GM18951 (cell line): ENCODE measurements around the gene SLC66A2.

Experiments used
- POLR2A ChIP-seq: IDR thresholded peaks from 4 replicates; pipeline ENCODE4 v1.6.1; 2011; ENCODE audit warnings: mild to moderate bottlenecking; ENCODE audit not compliant: insufficient read length, insufficient read depth; ENCODE audit errors: extremely low read depth
- in situ Hi-C: fragments of 300-500 bp; cut with MboI; formaldehyde crosslinking; loops from one replicate; pipeline ENCODE4 v1.12.0; 2022; ENCODE audit warnings: low sequenced_read_pairs, mixed read lengths, inconsistent platforms; ENCODE audit not compliant: unreplicated experiment

SLC66A2 gene

GRCh38 chr18:79911344-79912270 lies 39.8 kb downstream of the SLC66A2 start:
- in situ Hi-C loops = no loop called here
- no peak for TF ChIP-seq POLR2A

GRCh38 chr18:79910563-79911343 lies 40.7 kb downstream of the SLC66A2 start:
- in situ Hi-C loops = no loop called here

GRCh38 chr18:79906706-79907105 lies 44.7 kb downstream of the SLC66A2 start:
- in situ Hi-C loops = no loop called here
- no peak for TF ChIP-seq POLR2A

More at GRCh38 chr18:79910563-79911343, 40.7 kb downstream of the SLC66A2 start:
- no peak for TF ChIP-seq POLR2A

- no peak for TF ChIP-seq POLR2A
- in situ Hi-C loops = no loop called here
Observed at GRCh38 chr18:79905993-79906392, 45.5 kb downstream of the SLC66A2 start.

- TF ChIP-seq POLR2A = no peak
Observed at GRCh38 chr18:79905389-79905911, 46.0 kb downstream of the SLC66A2 start.

GRCh38 chr18:79904357-79905147 lies 46.9 kb downstream of the SLC66A2 start:
- in situ Hi-C loops = no loop called here
- no peak for TF ChIP-seq POLR2A

More at GRCh38 chr18:79905389-79905911, 46.0 kb downstream of the SLC66A2 start:
- in situ Hi-C loops = no loop called here

GRCh38 chr18:79903787-79904356 lies 47.6 kb downstream of the SLC66A2 start:
- in situ Hi-C loops = no loop called here

GRCh38 chr18:79903071-79903635 lies 48.3 kb downstream of the SLC66A2 start:
- in situ Hi-C loops = no loop called here
- TF ChIP-seq POLR2A = no peak

More at GRCh38 chr18:79903787-79904356, 47.6 kb downstream of the SLC66A2 start:
- TF ChIP-seq POLR2A = no peak

GRCh38 chr18:79902640-79903039 lies 48.8 kb downstream of the SLC66A2 start:
- in situ Hi-C loops = no loop called here
- no peak for TF ChIP-seq POLR2A

- in situ Hi-C loops = no loop called here
Observed at GRCh38 chr18:79902075-79902474, 49.4 kb downstream of the SLC66A2 start.

GRCh38 chr18:79901665-79902064 lies 49.8 kb downstream of the SLC66A2 start:
- in situ Hi-C loops = no loop called here
- no peak for TF ChIP-seq POLR2A

More at GRCh38 chr18:79902075-79902474, 49.4 kb downstream of the SLC66A2 start:
- TF ChIP-seq POLR2A = no peak
